H1 (cell line): ENCODE measurements around the gene ESPNL.

Experiments used
- EGR1 ChIP-seq: IDR thresholded peaks from 2 replicates; pipeline ENCODE4 v1.6.1; 2011; ENCODE audit warnings: low read depth, low read length, borderline replicate concordance
- KDM5A ChIP-seq: fragments of 200-600 bp; IDR thresholded peaks from 2 replicates; pipeline ENCODE4 v1.7.1; 2012; ENCODE audit warnings: mild to moderate bottlenecking, low read length, inconsistent platforms, mixed read lengths
- POLR2A ChIP-seq, 2 experiments: IDR thresholded peaks; 1 replicate in 1 of 2; 2 replicates in 1 of 2; pipeline ENCODE4 v1.6.1; 2011; ENCODE audit warnings: low read depth in 2 of 2, low read length in 2 of 2, mild to moderate bottlenecking in 2 of 2; ENCODE audit errors: control extremely low read depth in 1 of 2
- POLR2AphosphoS5 ChIP-seq: IDR thresholded peaks from 2 replicates; pipeline ENCODE4 v1.6.1; 2011; ENCODE audit warnings: low read depth, low read length
- TF ChIP-seq, protein P1 (sequence below), 3 experiments: IDR thresholded peaks; 1 replicate in 2 of 3; 2 replicates in 1 of 3; pipeline versions ENCODE4 v1.5.1 to v1.6.1; 2011; ENCODE audit warnings: low read length in 3 of 3, mild to moderate bottlenecking in 3 of 3, inconsistent platforms in 2 of 3, low read depth in 1 of 3, moderate library complexity in 1 of 3; ENCODE audit not compliant: insufficient read depth in 1 of 3; ENCODE audit errors: control extremely low read depth in 1 of 3

DNA sequence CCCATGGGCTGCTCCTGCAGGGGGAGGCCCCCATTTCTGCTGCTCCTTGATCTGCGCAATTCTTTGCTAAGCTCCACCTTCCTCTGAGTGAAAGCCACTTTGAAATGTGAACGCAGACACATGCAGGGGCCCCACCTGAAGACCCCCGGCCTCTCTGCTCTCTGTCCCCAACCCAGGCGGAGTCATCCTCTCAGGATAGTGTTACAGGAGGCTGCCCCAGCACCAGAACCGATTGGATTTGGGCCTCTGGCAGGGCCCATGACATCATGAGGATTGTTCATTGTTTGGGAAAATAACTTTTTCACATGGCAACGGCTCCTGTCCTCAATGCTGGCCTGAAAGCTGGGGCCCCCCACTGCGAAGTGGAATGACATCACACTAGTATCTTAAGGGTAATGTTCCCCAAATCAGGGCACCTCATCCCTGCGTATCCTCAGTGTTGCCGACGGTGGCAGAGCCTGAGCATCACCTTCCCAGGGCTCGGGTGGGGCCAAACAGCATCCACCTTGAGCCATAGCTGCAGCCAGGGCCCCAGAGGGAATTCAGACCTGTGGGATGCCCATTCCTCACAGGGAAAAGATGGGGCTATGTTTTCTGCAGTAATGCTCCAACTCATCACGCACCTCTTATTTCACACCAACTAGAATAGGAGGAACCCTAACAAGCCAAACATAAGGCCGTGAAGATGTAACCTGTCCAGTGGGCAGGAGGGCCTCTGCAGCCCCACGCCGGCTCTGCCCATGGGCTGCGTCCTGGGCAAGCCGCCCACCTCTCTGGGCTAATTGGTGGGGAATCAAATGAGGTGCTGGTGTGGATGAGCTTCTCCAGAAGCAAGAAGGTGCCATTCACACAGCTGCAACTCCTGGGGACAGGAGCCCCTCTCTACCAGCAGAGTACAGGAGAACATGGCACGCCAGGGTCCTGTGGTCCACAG lies 55.9 kb downstream of the ESPNL start:
- TF ChIP-seq EGR1, result no peak
- TF ChIP-seq, protein P1, sequence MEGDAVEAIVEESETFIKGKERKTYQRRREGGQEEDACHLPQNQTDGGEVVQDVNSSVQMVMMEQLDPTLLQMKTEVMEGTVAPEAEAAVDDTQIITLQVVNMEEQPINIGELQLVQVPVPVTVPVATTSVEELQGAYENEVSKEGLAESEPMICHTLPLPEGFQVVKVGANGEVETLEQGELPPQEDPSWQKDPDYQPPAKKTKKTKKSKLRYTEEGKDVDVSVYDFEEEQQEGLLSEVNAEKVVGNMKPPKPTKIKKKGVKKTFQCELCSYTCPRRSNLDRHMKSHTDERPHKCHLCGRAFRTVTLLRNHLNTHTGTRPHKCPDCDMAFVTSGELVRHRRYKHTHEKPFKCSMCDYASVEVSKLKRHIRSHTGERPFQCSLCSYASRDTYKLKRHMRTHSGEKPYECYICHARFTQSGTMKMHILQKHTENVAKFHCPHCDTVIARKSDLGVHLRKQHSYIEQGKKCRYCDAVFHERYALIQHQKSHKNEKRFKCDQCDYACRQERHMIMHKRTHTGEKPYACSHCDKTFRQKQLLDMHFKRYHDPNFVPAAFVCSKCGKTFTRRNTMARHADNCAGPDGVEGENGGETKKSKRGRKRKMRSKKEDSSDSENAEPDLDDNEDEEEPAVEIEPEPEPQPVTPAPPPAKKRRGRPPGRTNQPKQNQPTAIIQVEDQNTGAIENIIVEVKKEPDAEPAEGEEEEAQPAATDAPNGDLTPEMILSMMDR (IDR thresholded peaks at IDR 0.05; ENCODE audit: control extremely low read depth in 1 of 3, insufficient read depth in 1 of 3, low read depth in 1 of 3, low read length in 3 of 3), result no peak
- TF ChIP-seq POLR2A (IDR thresholded peaks at IDR 0.05; ENCODE audit: control extremely low read depth in 1 of 2, low read depth in 2 of 2, low read length in 2 of 2), result no peak
- no peak for TF ChIP-seq POLR2AphosphoS5
- no peak for TF ChIP-seq KDM5A
